GM19099 (cell line): Measurements from ENCODE around the gene STK39.

ENCODE experiments used
- POLR2A ChIP-seq: IDR thresholded peaks from 3 replicates; pipeline ENCODE4 v1.6.1; 2011; ENCODE audit warnings: low read depth; ENCODE audit not compliant: insufficient read length; ENCODE audit errors: extremely low read depth

Gene STK39

GRCh38 chr2:167981945-167982344 is 265.4 kb downstream of the STK39 start:
- no peak for TF ChIP-seq POLR2A

DNA sequence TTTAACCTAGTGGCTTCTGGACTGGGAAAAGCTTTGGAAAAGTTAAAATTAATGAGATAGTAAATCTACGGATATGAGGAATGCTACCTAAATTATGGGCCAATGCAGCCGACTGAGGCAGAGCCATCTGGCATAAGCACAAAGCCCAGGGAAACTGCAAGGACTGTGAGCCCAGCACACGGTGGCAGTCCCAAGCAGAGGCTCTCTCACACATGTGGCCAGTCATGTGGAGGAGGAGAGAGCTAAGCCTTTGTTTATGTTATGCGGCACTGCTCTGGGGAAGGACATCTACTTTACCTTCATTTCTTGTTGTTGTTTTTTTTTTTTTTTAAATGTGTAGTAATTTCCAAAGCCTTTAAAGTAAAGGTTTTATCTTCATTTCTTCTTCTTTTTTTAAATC is 267.0 kb downstream of the STK39 start:
- no peak for TF ChIP-seq POLR2A

DNA sequence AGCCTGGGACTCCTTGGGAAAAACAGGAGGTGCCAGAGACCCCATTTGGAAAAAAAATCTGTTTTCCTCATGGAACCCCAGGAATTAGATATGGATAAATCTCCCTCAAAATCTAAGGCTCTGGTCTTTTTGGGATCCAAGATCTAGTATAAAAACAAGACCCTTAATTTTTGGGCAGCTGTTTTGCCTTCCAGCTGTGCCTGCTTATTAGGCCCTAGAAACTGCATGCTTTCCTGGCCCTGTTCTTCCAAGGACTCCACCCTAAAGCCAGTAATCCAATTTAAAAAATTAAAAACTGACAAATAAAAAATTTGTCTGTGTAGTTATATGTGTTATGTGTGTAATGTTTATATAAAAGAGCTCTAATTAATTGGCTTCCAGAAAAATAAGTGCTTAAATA is 274.6 kb downstream of the STK39 start:
- no peak for TF ChIP-seq POLR2A

- TF ChIP-seq POLR2A: no peak
Measured at GRCh38 chr2:167972020-167972419, 275.4 kb downstream of the STK39 start.

DNA sequence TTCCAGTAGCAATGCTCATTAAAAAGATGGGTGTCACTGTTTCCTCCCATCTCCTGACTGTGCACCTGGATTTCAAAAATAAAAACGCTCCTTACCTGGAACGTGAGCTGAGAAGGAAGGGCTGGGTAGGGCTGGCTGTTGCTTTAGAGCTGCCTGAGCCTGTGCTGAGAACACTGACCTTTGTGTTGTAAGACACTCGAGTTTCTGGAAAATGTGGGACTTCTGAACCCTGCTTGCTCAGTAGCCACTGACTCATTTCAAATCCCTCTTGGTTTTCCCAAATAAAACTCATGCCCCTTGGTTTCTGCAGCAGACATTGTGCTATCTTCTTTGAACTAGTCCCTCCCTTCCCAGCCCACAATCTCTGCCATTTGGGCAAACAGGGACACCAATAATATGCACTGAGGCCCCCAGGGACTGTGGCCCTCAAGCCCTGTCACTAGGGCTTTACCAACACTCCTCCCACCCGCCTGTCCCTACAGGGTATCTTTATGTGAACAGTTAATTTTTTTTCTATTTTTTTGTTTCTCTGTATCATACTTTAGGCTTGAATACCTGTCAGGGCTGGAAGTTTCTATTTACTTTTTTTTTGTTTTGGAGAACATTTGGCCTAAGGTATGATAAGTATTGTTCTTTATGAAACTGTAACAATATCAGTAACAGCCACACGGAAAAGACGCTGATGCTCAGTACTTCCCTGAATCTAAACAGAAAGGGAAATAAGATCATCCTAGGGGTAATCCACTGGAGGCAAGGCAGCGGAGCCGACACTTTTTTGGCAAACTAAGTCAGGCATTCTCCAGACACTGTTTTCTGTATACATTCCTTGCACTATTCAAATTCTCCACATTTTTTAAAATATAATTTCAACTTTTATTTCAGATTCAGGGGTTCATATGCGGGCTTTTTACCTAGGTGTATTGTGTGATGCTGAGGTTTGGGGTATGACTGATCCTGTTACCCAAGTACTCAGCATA is 280.2 kb downstream of the STK39 start:
- TF ChIP-seq POLR2A: no peak

DNA sequence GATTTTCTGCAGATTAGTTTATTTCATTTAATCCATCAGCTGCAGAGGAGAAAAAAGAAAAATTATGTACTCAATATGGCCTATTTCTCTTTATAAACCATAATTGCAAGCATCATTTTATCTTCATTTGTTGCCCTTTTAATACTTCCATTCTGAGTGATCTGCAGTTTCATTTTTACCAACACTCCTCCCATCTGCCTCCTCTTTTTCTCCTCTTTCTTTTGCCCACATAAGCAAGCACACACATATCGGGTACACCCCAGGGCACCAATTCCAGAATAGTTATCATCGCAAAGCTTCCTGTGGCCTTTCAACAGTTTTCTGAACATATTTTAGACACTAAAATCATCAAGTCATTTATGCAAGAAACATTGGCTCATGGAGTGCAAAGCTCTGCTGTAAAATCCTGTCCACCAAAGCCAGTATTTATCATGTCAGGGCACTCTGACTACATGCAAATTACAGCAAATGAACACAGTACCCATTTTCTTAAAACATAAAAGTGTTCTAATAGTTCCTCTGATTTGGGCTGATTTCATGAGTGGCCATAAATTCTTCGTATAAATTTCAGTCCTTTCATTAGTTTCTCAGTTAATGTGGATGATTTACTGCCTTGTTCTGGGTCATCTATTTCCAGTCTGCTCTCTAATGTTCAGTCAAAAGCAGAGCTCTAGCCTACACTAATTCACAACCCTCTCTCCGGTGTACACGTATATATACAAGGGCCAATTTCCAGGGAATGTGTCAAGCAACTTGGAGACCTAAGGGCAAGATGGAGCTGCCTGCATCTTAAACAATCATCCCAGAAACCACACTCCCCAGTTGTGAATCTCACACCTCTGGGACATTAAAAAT is 281.3 kb downstream of the STK39 start:
- TF ChIP-seq POLR2A: no peak

- no peak for TF ChIP-seq POLR2A
Measured at GRCh38 chr2:167964650-167965413, 282.6 kb downstream of the STK39 start.

DNA sequence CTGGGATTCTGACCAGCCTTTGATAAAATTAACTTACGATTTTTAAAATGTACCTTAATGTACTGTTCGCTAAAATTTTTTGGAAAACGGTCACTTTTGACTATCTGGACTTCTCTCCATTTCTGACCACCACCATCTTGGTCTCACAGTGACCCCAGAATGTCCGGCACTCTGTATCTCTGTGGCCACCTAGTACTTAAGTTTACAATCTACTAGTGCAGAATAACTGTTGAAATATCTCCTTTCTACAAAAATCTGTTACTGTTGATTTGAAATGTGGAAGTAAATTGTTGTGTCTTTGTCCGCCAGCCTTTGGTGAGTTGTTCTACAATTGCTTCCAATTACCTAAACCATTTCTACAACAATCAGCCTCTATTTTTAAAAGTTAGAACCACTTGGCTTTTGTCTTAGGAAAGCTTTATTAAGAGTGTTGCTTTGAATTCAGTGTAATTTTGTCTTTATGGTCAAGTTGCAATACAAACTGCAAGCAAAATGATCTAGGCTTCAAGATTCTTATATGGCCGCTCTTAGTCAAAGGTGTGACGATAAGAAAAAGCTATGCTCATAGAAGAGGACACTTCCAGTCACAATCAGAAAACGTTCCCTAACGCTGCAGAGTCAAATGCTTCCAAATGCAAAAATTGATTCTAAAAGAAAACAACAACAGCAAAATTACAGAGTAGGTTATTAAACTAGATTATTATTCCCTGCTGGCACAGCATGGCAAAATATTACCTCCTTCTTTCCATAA is 283.3 kb downstream of the STK39 start:
- no peak for TF ChIP-seq POLR2A

- TF ChIP-seq POLR2A: no peak
Measured at GRCh38 chr2:167962436-167963226, 284.8 kb downstream of the STK39 start.

DNA sequence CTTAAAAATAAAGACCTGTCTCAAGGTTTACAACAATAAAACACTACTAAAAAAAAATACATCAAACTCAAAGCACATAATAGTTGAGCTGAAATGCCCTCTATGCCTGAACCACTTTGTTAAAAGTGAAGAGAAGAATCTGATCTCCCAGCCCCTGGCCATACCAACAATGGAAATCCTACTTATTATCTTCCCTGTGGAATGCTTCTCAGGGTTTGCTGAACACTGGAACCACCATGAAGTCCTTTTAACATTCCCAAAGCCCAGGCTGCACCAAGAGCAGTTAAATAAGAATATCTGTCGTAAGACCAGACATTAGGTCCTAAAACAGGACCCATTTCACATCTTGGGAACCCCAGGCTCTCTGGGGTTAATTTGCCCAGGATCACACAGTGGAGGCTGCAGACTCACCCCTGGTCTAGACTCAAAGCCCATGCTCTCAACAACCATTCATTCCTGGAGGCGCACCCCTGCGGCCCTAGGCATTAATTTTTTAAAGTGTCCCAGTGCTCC is 285.8 kb downstream of the STK39 start:
- no peak for TF ChIP-seq POLR2A

GRCh38 chr2:167960089-167960747 is 287.2 kb downstream of the STK39 start:
- TF ChIP-seq POLR2A: no peak

DNA sequence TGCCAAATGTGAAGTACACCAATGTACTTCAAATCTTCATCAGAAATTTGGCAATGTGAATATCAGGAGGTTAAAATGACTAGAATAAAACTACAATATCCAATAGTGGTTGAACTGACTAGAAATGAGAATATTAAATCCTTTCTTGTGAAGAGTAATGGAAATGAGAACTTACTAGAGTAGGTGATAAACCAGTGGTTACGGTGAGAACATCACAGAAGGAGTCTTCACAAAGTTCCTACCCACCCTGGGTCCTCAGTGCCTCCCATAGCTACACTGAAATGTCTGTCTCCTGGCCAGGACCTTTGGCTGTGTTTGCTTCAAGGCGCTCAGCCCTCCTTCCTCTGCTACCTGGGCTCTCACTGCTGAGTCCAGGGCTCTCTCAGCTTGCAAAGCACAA is 289.7 kb downstream of the STK39 start:
- no peak for TF ChIP-seq POLR2A
